ENCODE measurements around the gene ELL.

DNA sequence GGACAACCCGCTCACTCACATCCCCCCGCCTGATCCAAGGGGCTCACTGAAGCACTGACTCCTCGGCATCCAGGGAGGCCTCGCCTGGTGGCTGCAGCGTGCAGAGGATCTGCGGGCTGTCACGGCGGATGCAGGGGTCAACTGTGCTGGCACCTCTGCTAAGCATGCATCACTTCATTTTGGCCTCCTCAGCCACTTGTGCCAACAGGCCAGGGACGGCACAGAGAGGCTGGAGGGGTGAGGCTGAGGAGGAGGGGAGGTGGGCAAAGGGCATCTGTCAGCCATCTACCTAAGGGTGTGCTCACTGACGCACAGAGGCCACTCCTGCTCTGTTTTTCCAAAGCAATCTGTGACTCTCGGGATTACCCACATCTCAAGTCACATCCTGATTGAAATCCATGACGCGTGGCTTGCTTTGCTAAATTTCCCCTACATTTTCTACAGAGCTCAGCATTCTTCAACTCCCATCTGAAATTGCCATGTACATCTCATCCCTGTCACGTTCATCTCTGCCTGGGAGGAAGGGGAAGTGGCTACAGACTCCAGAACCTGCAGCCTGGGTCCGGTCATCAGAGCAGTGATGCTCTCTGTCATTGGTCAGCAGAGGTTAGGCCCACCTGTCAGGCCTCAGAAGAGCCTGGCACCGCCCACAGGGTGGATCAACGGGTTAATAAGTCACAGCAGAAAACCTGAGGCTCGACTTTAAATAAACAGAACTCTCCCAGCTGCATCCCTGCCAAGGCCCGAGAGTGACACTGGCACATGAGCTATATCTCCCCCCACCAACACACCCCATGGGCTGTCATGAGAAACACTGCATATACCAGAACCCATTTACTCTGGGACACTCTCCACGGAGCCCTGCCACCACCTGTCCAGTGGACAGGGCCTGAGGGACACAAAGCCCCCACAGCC, 17.6 kb downstream of the ELL start:
- TF ChIP-seq, protein P1, sequence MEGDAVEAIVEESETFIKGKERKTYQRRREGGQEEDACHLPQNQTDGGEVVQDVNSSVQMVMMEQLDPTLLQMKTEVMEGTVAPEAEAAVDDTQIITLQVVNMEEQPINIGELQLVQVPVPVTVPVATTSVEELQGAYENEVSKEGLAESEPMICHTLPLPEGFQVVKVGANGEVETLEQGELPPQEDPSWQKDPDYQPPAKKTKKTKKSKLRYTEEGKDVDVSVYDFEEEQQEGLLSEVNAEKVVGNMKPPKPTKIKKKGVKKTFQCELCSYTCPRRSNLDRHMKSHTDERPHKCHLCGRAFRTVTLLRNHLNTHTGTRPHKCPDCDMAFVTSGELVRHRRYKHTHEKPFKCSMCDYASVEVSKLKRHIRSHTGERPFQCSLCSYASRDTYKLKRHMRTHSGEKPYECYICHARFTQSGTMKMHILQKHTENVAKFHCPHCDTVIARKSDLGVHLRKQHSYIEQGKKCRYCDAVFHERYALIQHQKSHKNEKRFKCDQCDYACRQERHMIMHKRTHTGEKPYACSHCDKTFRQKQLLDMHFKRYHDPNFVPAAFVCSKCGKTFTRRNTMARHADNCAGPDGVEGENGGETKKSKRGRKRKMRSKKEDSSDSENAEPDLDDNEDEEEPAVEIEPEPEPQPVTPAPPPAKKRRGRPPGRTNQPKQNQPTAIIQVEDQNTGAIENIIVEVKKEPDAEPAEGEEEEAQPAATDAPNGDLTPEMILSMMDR (conservative IDR thresholded peaks at IDR 0.05 in 1 of 2, IDR thresholded peaks at IDR 0.05 in 1 of 2; ENCODE audit: extremely low read depth in 1 of 2, insufficient read depth in 1 of 2, low read depth in 1 of 2, low read length in 2 of 2) = no peak
- no peak for TF ChIP-seq EZH2 (IDR thresholded peaks at IDR 0.05; ENCODE audit: borderline replicate concordance, low read length)

Data from mammary epithelial cell (primary cell).